GM18508 (cell line): ENCODE results near the gene MARVELD3.
"Not testable (repeated sequence)": the region's sequence is repeated elsewhere in the genome, so short reads cannot be mapped to it uniquely, and the experiment has no call there.

Experiments used
- ATAC-seq: cut with Tn5 transposase; IDR thresholded peaks from one replicate; pipeline ENCODE4 v1.9.1; 2021; ENCODE audit warnings: moderate number of reproducible peaks; ENCODE audit not compliant: insufficient read depth, unreplicated experiment

The MARVELD3 gene

GRCh38 chr16:71670537-71670936 lies 44.6 kb downstream of the MARVELD3 start:
- ATAC-seq, result no peak

- ATAC-seq, result no peak
Measured at GRCh38 chr16:71671165-71671564, 45.2 kb downstream of the MARVELD3 start.

- ATAC-seq, result no peak
Measured at GRCh38 chr16:71672125-71672524, 46.1 kb downstream of the MARVELD3 start.

GRCh38 chr16:71672803-71673581 lies 47.0 kb downstream of the MARVELD3 start:
- ATAC-seq, result no peak

- no peak for ATAC-seq
Measured at GRCh38 chr16:71673582-71673973, 47.6 kb downstream of the MARVELD3 start.

GRCh38 chr16:71674229-71674628 lies 48.2 kb downstream of the MARVELD3 start:
- no peak for ATAC-seq

GRCh38 chr16:71675380-71675779 lies 49.4 kb downstream of the MARVELD3 start:
- ATAC-seq, result no peak

- no peak for ATAC-seq
Measured at GRCh38 chr16:71676236-71676635, 50.3 kb downstream of the MARVELD3 start.

GRCh38 chr16:71681360-71681759 lies 55.4 kb downstream of the MARVELD3 start:
- no peak for ATAC-seq

- ATAC-seq, result not testable (repeated sequence)
Measured at GRCh38 chr16:71684280-71684679, 58.3 kb downstream of the MARVELD3 start.
